Stomach (tissue), 9 donors: ENCODE results near the gene MAST4. TPM values are rescaled to one million over a fixed set of nuclear protein-coding genes. Genes with fewer than 3 reads are reported as not detected.

Source experiments
- DNase-seq, 2 donors: peaks; one replicate each; pipeline versions ENCODE4 v3.0.0 to v3.0.0-alpha.2; 2013 to 2019
- H3K27ac ChIP-seq, 5 donors: fragments of 200-600 bp in 4 of 5; sonication (generic) in 4 of 5; one replicate each; pipeline ENCODE4 v1.5.1; 2013 to 2019; ENCODE audit warnings: mild to moderate bottlenecking in 1 of 5, moderate library complexity in 1 of 5
- H3K27me3 ChIP-seq, 3 donors: fragments of 200-600 bp; sonication (generic); one replicate each; pipeline ENCODE4 v1.5.1; 2017 to 2019; ENCODE audit warnings: mixed run types in 1 of 3
- H3K36me3 ChIP-seq, 4 donors: fragments of 200-600 bp; sonication (generic); 1 replicate in 3 of 4; 2 replicates in 1 of 4; pipeline ENCODE4 v1.5.1; 2016 to 2019
- H3K4me1 ChIP-seq, 4 donors: fragments of 200-600 bp; sonication (generic); one replicate each; pipeline ENCODE4 v1.5.1; 2016 to 2019
- H3K4me3 ChIP-seq, 4 donors: fragments of 200-600 bp; sonication (generic) in 3 of 4; one replicate each; pipeline ENCODE4 v1.5.1; 2016 to 2019; ENCODE audit warnings: mild to moderate bottlenecking in 1 of 4
- H3K9me3 ChIP-seq, 4 donors: fragments of 200-600 bp; sonication (generic); one replicate each; pipeline ENCODE4 v1.5.1; 2016 to 2019
- EP300 ChIP-seq: sonication (generic); formaldehyde crosslinking; IDR thresholded peaks from one replicate; pipeline ENCODE4 v1.6.1; 2017; ENCODE audit warnings: antibody characterized with exemption
- POLR2A ChIP-seq, 4 donors: fragments of 450-650 bp; IDR thresholded peaks; one replicate each; pipeline ENCODE4 v1.6.1; 2016; ENCODE audit warnings: antibody characterized with exemption in 4 of 4, control low read depth in 2 of 4, mild to moderate bottlenecking in 1 of 4, moderate library complexity in 1 of 4
- POLR2AphosphoS5 ChIP-seq, 3 donors: sonication (generic); formaldehyde crosslinking; IDR thresholded peaks; one replicate each; pipeline ENCODE4 v1.6.1; 2016; ENCODE audit warnings: antibody characterized with exemption in 3 of 3
- WGBS, 5 donors: extraction: QIAGEN DNeasy Blood & Tissue Kit in 3 of 5; methylation state at CpG; one replicate each; pipeline versions ENCODE4 v1.1.5 to v1.1.7; 2013 to 2018; 5-methylcytosine and 5-hydroxymethylcytosine counted together
- intact Hi-C: fragments of 100-400 bp; cut with DNase I; formaldehyde crosslinking; loops from one replicate; pipeline ENCODE4 v1.15.1; 2023; ENCODE audit warnings: low total_unique reads
- polyA plus RNA-seq, 3 donors: library from polyadenylated mRNA; stranded (reverse); fragments of 200-250 nt; gene quantifications; one replicate each; pipeline ENCODE4 v1.2.3, GENCODE V29; 2013
- total RNA-seq, 5 donors: library from RNA; depleted of rRNA; stranded (reverse); fragments of >200 nt; gene quantifications; one replicate each; pipeline versions ENCODE4 v1.1.0 to v1.2.3, GENCODE V29; 2014 to 2016
- TF ChIP-seq, protein P1 (sequence below), 7 experiments: fragments of 450-650 bp in 4 of 7; fragments of 200-600 bp in 3 of 7; sonication (generic) in 3 of 7; IDR thresholded peaks; one replicate each; pipeline ENCODE4 v1.5.1; 2016 to 2019; ENCODE audit warnings: antibody characterized with exemption in 7 of 7, control low read depth in 2 of 7, mild to moderate bottlenecking in 1 of 7
- donor health status: healthy with polysubstance abuse.
- donor health status: Bipolar disorder and iron deficiency.
- donor health status: healthy.

MAST4 gene
- total and polyA plus RNA-seq, 8 donors, result 1.5 to 52.5 (median 32.1) TPM

DNA sequence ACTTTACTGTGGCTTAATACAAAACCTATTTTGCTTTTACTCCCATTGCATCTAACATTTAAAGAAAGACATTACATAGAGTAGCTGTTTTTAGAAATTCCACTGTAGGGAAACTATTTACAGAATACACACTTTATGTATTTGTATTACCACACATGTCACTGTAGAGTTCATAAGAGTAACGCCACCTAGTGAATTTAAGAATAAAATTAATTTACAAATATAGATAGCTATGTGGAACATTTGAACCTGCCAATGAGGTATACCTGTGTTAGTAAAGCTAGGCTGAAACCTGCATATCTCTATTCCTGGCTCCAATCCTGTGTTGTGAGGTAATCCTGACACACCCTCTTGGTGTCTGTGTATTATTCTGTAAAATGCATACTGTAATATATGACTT is 234.4 kb downstream of the MAST4 start:
- Histone ChIP-seq H3K9me3 (no peaks in the 10 kb centered on the region), H3K4me3 (no peak overlapping the region), H3K27me3 (peaks cover 0 to 16% (median 0%) of the 10 kb centered on the region in 3 donors), H3K4me1 (peaks cover 12 to 31% (median 14%) of the 10 kb centered on the region in 4 donors), H3K36me3 (no peaks in the 10 kb centered on the region), H3K27ac (no peak overlapping the region)
- intact Hi-C loops, result no loop called here
- TF ChIP-seq, protein P1, sequence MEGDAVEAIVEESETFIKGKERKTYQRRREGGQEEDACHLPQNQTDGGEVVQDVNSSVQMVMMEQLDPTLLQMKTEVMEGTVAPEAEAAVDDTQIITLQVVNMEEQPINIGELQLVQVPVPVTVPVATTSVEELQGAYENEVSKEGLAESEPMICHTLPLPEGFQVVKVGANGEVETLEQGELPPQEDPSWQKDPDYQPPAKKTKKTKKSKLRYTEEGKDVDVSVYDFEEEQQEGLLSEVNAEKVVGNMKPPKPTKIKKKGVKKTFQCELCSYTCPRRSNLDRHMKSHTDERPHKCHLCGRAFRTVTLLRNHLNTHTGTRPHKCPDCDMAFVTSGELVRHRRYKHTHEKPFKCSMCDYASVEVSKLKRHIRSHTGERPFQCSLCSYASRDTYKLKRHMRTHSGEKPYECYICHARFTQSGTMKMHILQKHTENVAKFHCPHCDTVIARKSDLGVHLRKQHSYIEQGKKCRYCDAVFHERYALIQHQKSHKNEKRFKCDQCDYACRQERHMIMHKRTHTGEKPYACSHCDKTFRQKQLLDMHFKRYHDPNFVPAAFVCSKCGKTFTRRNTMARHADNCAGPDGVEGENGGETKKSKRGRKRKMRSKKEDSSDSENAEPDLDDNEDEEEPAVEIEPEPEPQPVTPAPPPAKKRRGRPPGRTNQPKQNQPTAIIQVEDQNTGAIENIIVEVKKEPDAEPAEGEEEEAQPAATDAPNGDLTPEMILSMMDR (IDR thresholded peaks at IDR 0.05), result no peak
- no peak for TF ChIP-seq POLR2A (IDR thresholded peaks at IDR 0.05)
- TF ChIP-seq EP300, result no peak
- no peak for TF ChIP-seq POLR2AphosphoS5 (IDR thresholded peaks at IDR 0.05)
- no peak for DNase-seq
- WGBS, 5 donors, result 7 to 29% (median 15%) methylated on average over 1 of the region's 1 CpG

DNA sequence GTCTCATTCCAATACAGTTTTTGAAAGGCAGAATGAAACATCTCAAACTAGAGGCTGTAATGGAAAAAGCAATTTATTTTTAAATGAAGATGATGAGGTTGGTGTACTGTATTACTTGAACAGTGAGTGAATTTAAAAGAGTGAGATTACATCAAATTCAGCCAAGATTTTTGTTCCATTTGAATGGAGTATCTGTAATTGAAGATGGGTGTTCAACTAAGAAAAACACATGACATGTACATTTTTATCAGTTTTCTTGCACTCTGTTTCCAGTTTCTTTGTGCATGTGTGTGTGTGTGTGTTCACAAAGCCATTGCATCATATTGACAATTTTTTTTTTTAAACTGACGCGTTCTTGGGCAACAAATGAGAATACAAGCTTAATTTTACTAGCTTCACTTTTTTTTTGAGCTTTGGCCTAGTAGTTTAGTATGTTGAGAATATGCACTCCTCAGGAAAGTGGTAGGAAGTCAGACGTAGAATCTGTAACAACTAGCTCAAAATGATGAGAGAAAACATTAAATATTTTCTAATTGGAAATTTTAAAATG is 243.5 kb downstream of the MAST4 start:
- Histone ChIP-seq H3K36me3 (no peaks in the 10 kb centered on the region), H3K9me3 (no peaks in the 10 kb centered on the region), H3K4me3 (no peak overlapping the region), H3K27me3 (no peaks in the 10 kb centered on the region), H3K27ac (no peak overlapping the region), H3K4me1 (no peaks in the 10 kb centered on the region)
- no peak for TF ChIP-seq POLR2A (IDR thresholded peaks at IDR 0.05)
- intact Hi-C loops, result no loop called here
- 86 to 96% (median 93%) methylated on average over 3 of the region's 3 CpGs for WGBS, 5 donors
- no peak for DNase-seq

GRCh38 chr5:66840511-66841013 is 244.4 kb downstream of the MAST4 start:
- no peak for DNase-seq
- intact Hi-C loops, result no loop called here
- WGBS, 5 donors, result 43 to 88% (median 62%) methylated on average over 2 of the region's 2 CpGs

GRCh38 chr5:66841264-66841663 is 245.1 kb downstream of the MAST4 start:
- H3K4me1 ChIP-seq, result no peaks in the 10 kb centered on the region
- intact Hi-C loops, result no loop called here
- H3K36me3 ChIP-seq, result no peaks in the 10 kb centered on the region
- DNase-seq, result no peak
- no peak overlapping the region for H3K4me3 ChIP-seq
- WGBS, 5 donors, result 80 to 93% (median 87%) methylated on average over 1 of the region's 1 CpG
- H3K27ac ChIP-seq, result no peak overlapping the region
- H3K27me3 ChIP-seq, result no peaks in the 10 kb centered on the region
- H3K9me3 ChIP-seq, result no peaks in the 10 kb centered on the region
- TF ChIP-seq POLR2A (IDR thresholded peaks at IDR 0.05) (no peak), EP300 (no peak), POLR2AphosphoS5 (IDR thresholded peaks at IDR 0.05) (no peak)
- TF ChIP-seq, protein P1 (IDR thresholded peaks at IDR 0.05), result no peak

More at GRCh38 chr5:66840511-66841013, 244.4 kb downstream of the MAST4 start:
- Histone ChIP-seq H3K4me3 (no peak overlapping the region), H3K4me1 (no peaks in the 10 kb centered on the region), H3K9me3 (no peaks in the 10 kb centered on the region), H3K36me3 (no peaks in the 10 kb centered on the region), H3K27ac (no peak overlapping the region), H3K27me3 (no peaks in the 10 kb centered on the region)
- TF ChIP-seq, protein P1 (IDR thresholded peaks at IDR 0.05), result no peak
- TF ChIP-seq POLR2A (IDR thresholded peaks at IDR 0.05) (no peak), EP300 (no peak), POLR2AphosphoS5 (IDR thresholded peaks at IDR 0.05) (no peak)

GRCh38 chr5:66842540-66842939 is 246.3 kb downstream of the MAST4 start:
- Histone ChIP-seq H3K9me3 (no peaks in the 10 kb centered on the region), H3K4me3 (no peak overlapping the region), H3K27ac (no peak overlapping the region), H3K4me1 (no peaks in the 10 kb centered on the region), H3K36me3 (no peaks in the 10 kb centered on the region), H3K27me3 (no peaks in the 10 kb centered on the region)
- intact Hi-C loops, result no loop called here
- TF ChIP-seq EP300 (no peak), POLR2A (IDR thresholded peaks at IDR 0.05) (no peak), POLR2AphosphoS5 (IDR thresholded peaks at IDR 0.05) (no peak)
- TF ChIP-seq, protein P1 (IDR thresholded peaks at IDR 0.05), result no peak
- 90 to 93% (median 92%) methylated on average over 2 of the region's 2 CpGs for WGBS, 5 donors
- DNase-seq, result no peak
